Smooth muscle cell of the pulmonary artery (primary cell): ENCODE data around the gene PCDHA6. TPM values are rescaled to one million over a fixed set of nuclear protein-coding genes. Genes with fewer than 3 reads are reported as not detected.

ENCODE experiments used
- total RNA-seq: library from RNA; depleted of rRNA; stranded (reverse); fragments of >200 nt; gene quantifications from 2 replicates; pipeline ENCODE4 v1.2.3, GENCODE V29; 2014

PCDHA6 gene
- total RNA-seq, 1 donor from 2014 or later, result 0.91 TPM

Other genes with a start within 250 kb of the PCDHA6 start
- 4.8 and 5.2 TPM in 2 replicates for gene CD14, start 194.8 kb upstream of the PCDHA6 start, total RNA-seq
- 7.0 and 8.0 TPM in 2 replicates for gene TMCO6, start 188.5 kb upstream of the PCDHA6 start, total RNA-seq
- gene NDUFA2, start 180.3 kb upstream of the PCDHA6 start, total RNA-seq, result 26.3 and 36.9 TPM in 2 replicates
- 47.7 and 52.2 TPM in 2 replicates for gene IK, start 180.1 kb upstream of the PCDHA6 start, total RNA-seq
- 23.5 and 23.7 TPM in 2 replicates for gene WDR55, start 163.1 kb upstream of the PCDHA6 start, total RNA-seq
- 0.07 and 0.13 TPM in 2 replicates for gene DND1, start 154.4 kb upstream of the PCDHA6 start, total RNA-seq
- 50.6 and 62.6 TPM in 2 replicates for gene HARS1, start 136.6 kb upstream of the PCDHA6 start, total RNA-seq
- gene HARS2, start 136.5 kb upstream of the PCDHA6 start, total RNA-seq, result 23.7 and 28.0 TPM in 2 replicates
- gene ZMAT2, start 127.5 kb upstream of the PCDHA6 start, total RNA-seq, result 40.7 and 40.8 TPM in 2 replicates
- gene PCDHA1, start 41.8 kb upstream of the PCDHA6 start, total RNA-seq, result 0.20 TPM in 1 of 2 replicates, not detected in the other
- gene PCDHA2, start 33.1 kb upstream of the PCDHA6 start, total RNA-seq, result 0.03 and 0.07 TPM in 2 replicates
- 0.20 and 0.39 TPM in 2 replicates for gene PCDHA3, start 26.9 kb upstream of the PCDHA6 start, total RNA-seq
- gene PCDHA4, start 20.9 kb upstream of the PCDHA6 start, total RNA-seq, result 0.59 and 0.69 TPM in 2 replicates
- 0.07 TPM in 2 replicates for gene PCDHA5, start 6.3 kb upstream of the PCDHA6 start, total RNA-seq
- gene PCDHA7, start 6.3 kb downstream of the PCDHA6 start, total RNA-seq, result 1.4 and 1.7 TPM in 2 replicates
- 0.07 and 0.26 TPM in 2 replicates for gene PCDHA8, start 13.2 kb downstream of the PCDHA6 start, total RNA-seq
- gene PCDHA9, start 20.4 kb downstream of the PCDHA6 start, total RNA-seq, result 0.07 and 0.10 TPM in 2 replicates
- 0.26 and 0.50 TPM in 2 replicates for gene PCDHA10, start 27.9 kb downstream of the PCDHA6 start, total RNA-seq
- 0.23 and 0.33 TPM in 2 replicates for gene PCDHA11, start 41.0 kb downstream of the PCDHA6 start, total RNA-seq
- gene PCDHA12, start 47.3 kb downstream of the PCDHA6 start, total RNA-seq, result 0.07 and 0.33 TPM in 2 replicates
- gene PCDHA13, start 54.2 kb downstream of the PCDHA6 start, total RNA-seq, result 0.10 and 0.20 TPM in 2 replicates
- 0.07 and 0.26 TPM in 2 replicates for gene PCDHAC1, start 98.3 kb downstream of the PCDHA6 start, total RNA-seq
- gene PCDHAC2, start 138.5 kb downstream of the PCDHA6 start, total RNA-seq, result 0.43 and 1.3 TPM in 2 replicates
- not detected in 2 replicates for gene PCDHB1, start 223.4 kb downstream of the PCDHA6 start, total RNA-seq